DMS79 treated with DMSO at 0.1 percent for 48 hours (cell line): Measurements from ENCODE around the gene TBC1D22A.
"Not testable (repeated sequence)": the region's sequence is repeated elsewhere in the genome, so short reads cannot be mapped to it uniquely, and the experiment has no call there.

Source experiments
- DNase-seq: peaks from one replicate; lab custom pipeline; 2025; lab: John Stamatoyannopoulos, UW

Gene TBC1D22A

DNA sequence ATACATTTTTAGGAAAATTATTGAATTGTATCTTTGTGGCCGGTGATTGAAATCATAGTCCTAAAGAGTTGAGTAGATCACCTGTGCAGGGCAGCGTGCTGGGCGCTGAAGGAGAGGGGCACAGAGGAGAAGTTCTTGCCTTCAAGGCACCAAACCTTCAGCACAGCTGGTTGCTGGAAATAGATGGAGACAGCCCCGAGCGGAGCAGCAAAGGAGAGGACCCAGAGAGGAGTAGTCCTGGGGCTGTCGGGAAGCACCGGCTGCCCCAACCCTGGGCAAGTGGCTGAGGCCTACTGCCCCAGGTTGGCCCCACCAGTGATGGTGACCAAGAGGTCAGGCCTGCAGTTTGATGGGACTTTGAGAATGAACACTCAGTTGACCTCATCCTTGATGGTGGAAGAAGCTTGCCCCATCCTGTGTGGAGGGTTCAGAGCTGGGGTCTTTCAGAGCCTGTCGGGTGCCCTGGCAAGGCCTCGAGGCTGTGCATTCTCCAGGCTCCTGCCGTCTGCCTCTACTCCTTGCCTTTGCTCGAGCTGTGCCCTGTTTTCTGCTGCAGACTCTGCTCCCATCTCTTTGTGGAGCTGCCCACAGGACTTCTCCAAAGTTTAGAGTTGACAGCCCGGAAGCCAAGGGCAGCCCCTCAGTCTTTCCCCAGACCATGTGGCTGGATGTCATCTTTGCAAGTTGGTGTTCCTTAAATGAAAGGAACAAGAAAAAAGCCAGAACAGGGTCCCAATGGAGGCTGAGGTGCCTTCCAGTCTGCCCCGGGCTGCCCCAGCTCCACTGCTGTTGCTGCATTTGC lies 285.1 kb downstream of the TBC1D22A start:
- no peak for DNase-seq

DNA sequence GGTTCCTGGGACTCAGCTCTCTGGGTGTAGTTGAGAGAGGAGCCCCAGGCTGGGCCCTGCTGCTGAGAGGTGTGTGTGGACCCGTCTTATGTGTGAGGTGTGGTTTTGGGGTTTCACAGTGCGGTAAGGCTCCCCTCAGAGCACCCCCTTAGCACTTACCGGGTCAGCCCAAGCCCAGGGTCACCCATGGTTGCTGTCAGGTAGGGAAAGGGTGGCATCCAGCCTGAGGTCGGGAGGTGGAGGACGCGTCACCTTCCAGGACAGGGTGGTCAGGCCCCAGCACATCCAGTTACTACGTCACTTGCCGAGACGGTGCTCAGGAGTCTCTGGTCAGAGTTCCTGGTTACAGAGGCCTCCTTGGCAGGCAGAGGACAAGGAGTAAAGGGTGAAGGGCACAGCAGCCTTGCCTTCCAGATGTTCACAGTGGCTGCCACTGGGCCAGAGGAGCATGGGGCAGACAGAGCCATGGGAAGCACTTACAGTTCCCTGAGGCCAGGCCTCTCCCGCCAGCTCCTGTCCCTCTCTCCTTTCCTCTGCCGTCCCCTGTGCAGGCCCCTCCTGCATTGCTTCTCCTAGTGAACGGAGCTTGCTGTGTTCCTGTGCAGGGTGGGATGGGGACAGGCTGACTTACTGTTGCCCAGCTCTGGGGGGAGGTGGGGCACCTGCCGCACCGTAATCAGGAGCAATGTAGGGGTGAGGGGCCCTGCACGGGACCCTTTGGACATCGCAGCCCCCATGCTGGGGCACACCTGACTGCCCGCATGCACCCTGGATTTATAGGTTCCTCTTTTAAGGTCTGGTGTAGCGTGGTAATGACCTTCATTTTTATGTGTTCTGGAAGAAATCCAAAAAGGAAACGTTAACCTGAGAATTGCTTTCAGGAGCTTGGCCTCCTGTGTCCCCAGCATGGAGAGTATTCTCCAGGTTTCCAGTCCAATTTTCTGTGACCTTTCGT lies 285.9 kb downstream of the TBC1D22A start:
- no peak for DNase-seq

DNA sequence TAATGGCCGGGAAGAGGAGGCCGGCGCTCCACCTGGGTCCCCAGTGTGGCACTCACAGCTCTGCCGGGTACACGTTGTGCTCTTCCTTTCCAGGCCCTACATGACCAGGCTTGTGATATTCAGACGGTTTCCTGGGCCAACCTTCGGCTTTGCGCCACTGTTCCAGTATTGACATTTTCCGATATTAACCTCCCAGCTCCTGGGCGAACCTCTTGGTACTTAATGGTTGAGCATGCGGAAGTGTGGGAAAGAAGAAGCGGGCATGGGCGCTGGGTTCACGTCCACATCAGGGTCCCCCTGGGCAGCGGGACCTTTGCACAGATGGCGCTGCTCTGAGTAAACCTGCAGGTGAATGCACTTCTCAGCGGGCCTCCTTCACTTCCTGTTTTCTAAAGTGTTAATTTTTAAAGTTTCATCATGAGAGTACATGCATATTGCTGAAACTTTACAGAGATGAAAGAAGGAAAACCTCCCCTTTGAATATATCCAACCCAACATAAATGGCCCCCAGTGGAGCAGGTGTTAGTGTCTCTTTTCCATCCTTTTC lies 286.7 kb downstream of the TBC1D22A start:
- DNase-seq, result no peak

DNA sequence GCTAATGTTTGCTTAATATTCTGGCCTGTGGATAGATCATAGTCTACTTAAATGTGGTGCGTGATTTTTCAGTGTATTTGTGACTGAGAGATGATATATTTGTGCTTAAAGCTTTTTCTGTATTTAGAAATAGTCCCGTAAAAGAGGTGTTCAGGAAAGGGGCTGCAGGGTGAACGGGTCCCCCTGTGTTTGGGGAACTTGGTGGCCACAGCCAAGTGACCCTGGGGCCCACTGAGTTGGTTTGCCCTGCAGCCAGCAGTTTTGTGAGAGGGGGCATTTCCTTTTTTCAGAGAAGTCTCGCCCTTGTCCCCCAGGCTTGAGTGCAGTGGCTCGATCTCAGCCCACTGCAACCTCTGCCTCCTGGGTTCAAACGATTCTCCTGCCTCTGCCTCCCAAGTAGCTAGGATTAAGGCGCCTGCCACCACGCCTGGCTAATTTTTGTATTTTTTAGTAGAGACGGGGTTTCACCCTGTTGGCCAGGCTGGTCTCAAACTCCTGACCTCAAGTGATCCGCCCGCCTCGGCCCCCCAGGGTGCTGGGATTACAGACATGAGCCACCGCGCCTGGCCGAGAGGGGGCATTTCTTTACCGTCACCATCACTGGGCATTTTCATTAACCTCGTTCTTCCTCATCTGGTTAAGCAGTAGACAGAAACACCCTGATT lies 287.4 kb downstream of the TBC1D22A start:
- DNase-seq, result not testable (repeated sequence)

DNA sequence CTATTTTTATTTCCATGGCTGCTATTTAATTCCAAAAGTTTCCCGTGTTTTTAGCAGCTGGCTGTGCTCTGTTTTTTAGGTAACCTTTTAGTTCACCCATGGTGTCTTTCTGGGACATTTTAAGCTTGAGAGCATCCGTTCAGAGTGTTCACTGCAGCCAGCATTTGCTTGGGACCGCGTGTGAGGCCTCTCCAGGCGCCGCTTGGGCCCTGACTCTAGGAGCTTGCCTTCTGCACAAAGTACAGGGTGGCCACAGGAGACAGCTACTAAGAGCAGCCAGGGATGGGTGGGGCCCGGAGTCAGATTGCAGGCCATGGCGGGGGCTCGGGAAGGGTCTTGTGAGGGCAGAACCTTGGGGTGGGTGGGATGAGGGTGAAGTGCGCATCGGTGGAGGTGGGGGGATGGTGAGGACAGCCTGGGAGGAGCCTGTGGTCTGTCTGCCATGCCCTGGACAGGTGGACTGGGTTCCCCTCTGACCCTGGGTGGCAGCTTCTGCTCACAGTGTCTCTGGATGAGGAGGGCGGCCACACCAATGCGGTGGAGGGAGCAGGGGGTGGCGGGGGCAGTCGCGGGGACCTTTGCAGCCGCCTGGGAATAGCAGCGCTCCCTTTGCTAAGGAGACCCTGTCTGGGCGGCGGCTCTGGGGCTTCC lies 288.1 kb downstream of the TBC1D22A start:
- DNase-seq, result no peak

DNA sequence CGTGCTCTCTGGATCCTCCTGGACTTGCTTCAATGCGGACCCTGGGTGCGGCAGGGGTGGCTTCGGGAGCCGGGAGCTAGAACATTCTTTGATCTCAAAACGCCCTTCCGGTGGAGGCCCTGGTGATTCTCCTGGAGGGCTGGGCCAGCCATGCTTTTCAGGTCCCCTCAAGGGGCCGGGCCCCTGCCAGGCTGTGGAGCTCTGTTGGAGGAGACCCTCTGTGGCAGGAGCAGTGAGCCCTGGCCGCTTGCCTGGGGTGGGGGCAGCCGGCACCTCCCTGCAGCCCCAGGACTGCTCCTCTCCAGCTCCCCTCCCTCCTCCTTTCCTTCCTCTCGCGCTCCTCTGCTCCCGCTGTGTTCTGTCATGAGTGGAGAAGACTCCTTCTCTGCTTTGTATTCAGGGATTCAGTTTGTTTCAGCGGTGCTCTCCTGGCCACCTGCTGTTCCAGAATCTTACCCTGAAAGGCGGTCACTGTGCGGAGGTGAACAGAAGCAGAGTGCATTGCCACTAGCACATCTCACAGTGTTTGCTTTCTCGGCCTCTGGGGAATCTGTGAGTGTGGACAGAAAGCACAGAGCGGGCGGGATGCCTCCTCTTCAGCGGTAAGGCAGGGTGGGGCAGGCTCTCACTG lies 289.1 kb downstream of the TBC1D22A start:
- DNase-seq, result peak; percentile 72

DNA sequence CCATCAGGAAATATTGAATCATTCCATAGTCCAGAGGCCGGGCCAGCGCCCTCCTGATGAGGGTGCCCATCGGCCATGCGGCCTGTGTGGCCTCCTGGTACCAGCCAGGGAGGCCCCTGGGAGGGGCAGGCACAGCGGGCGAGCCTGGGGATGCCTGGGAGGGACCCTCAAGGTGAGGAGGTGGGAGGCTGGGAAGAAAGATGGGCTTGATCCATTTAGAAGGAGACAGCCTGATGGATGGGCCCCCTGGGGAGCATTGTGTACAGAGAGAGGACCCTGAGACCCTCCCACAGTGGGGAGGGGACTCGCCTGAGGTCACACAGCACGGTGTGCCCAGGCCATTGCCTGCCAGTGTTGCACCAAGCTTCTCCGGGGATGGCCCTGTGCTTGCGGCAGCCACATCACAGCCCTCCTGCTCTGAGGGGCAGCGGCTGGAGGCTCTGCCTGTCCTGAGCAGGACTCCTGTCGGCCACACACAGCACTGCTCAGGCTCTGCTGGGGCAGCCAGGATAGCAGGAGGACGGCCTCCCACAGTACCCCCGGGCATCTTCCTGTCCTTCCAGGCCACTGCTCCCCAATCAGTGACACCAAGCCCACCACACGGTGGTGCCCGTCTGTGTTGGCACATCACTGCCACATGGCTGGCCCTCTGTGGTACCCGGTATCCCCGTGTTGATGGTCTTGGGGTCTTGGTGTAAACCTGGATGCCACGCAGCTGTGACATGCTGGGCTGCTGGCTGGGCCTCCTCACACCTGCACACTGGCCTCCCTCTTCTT lies 290.0 kb downstream of the TBC1D22A start:
- no peak for DNase-seq

DNA sequence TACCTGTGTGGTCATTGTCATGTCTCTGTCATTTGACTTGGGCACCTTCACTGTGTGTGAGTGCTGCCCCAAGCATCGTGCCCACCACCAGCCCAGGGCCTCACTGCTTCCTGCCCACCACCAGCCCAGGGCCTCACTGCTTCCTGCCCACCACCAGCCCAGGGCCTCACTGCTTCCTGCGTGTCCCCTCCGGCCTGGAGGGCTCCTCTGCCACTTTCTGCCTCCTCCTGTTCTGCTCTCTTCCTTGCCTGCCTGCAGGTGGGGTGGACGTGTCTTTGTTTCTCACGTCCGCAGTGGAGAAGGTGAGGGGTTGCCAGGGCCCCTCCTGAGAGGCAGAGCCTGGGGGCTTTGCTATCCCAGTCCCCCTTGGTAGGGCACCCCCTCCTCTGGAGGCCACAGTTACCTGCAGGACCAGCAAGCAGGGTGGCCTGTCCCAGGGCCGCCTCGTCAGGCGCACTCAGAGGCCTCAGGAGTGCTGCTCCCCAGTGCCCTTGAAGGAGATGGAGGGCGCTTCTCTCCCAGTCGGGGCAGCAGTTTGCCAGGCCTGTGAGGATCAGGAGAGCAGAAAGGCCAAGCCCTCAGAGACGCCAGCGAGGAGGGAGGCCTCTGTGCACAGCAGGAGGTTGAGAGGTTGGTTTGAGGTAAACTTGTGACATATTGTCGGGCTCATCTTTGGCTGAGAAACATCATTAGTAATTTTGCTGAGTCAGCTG lies 290.7 kb downstream of the TBC1D22A start:
- no peak for DNase-seq

DNA sequence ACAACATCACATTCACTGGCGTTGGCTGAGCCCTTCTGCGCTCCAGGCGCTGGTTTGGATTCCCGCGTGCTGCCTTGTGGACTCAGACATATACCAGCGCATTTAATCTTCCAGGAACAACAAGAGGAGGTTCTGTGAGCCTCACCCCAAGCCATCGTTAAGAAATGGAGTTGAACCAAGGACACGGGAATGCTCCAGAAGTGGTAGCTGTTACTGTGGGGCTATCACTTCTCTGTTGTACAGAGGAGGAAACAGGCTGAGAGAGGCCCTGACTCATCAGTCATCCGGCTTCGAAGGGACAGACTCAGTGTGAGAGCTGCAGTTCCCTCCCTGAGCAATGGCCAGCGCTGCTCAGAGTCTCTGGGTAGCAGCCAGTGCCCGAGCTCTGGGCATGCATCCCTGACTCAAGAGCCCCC lies 291.3 kb downstream of the TBC1D22A start:
- no peak for DNase-seq

DNA sequence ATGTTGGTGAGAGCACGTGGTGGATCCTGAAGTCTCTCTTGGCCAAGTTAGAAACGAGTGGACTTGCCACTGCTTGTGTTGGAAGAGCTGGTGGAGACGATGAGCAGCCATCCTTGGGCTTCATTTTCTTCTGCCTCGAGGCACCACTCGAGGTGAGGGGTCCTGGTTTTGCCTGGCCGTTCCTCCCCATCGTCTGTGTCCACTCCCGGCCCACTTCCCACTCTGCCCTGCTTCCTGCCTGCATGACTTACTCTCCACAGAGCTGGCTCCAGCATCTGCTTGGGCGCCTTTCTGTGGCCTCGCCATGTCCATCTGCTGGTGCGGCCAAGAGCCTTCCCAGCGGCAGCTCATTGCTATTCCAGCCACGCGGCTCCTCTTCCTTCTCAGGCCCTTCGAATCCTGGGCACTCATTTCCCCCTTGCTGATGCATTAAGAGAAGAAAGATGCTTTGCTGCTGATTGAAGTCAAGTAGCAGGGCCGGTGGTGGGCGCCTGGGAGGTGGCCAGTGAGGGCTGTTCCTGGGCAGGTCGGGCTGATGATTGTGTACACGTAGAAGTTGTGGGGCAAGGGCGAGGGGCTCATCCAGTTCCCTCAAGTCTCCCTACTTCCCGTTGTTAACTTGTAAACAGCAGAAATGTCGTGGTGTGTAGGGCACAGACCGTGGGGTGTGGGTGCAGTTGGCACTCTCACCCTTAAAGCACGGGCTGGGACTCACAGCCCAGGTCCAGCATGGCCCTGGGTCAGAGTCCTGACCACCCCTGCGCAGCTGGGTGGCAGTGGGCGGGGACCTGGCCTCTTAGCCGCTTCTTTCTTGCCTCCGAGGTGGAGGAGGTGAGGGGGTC lies 292.0 kb downstream of the TBC1D22A start:
- DNase-seq, result no peak

DNA sequence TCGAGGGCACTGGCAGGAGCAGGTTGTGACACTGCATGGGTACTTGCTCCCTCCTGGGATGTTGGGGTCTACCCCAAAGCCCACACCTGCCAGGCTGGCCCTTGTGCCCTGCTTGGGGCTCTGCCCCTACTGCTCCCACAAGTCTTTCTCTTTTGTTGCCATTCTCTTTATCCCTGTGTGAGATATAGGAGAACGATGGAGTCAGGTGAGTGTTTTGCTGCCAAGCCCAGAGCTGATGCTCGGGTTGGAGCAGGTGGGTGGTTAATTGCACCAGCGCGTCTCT lies 292.6 kb downstream of the TBC1D22A start:
- no peak for DNase-seq

DNA sequence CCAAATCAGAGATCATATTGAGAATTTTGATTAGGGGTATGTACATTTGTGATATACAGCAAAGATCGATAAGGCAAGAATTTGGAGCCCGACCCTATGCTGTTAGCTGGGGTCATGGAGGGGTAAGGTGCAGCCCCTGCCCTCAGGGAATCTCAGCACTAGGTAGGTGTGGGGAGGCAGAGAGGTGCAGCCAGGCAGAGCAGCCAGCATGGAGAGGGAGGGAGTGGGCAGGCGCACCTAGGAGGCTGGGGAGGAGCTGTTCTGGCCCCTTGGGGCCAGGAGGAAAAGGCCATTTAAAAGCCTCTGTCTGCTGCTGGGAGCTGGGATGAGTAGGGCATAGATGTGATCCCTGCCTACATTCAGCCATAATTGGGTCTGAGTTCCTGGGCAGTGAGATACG lies 293.0 kb downstream of the TBC1D22A start:
- DNase-seq, result no peak

DNA sequence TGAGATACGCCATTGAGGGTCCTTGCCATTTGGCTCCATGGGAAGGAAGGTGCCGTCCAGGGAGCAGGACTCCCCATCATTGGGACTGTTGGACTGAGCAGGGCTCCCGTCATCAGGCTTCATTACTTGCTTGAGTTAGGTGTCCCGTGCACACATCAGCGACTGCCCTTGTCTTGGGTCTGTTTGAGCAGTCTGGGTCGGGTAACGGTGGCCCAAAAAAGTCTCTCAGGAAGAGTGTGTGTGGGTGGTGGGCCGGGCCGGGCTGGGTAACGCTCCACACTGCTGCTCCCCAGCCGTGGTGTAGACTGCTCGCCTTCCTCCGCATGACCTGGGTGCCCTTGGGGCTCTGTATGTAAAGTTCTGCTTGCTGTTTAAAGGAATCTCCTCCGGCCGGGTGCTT lies 293.5 kb downstream of the TBC1D22A start:
- no peak for DNase-seq

DNA sequence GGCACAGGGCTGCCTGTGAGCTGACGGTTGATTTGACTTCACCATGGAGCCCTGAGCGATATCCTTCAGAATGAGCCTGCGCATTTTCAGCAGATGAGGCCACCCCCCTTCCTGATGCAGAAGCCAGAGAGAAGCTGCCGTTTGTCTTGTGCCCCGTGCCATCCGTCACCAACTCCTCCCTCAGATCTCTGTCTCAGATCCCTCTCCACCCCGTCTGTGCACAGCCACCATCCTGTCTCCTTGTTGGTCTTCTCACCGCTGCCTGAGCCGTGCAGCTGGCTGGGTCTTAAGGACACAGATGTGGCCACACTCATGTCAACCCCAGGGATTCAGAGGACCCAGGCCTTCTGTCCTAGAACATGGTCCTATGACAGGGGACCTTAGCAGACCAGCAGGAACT lies 293.9 kb downstream of the TBC1D22A start:
- DNase-seq, result no peak

DNA sequence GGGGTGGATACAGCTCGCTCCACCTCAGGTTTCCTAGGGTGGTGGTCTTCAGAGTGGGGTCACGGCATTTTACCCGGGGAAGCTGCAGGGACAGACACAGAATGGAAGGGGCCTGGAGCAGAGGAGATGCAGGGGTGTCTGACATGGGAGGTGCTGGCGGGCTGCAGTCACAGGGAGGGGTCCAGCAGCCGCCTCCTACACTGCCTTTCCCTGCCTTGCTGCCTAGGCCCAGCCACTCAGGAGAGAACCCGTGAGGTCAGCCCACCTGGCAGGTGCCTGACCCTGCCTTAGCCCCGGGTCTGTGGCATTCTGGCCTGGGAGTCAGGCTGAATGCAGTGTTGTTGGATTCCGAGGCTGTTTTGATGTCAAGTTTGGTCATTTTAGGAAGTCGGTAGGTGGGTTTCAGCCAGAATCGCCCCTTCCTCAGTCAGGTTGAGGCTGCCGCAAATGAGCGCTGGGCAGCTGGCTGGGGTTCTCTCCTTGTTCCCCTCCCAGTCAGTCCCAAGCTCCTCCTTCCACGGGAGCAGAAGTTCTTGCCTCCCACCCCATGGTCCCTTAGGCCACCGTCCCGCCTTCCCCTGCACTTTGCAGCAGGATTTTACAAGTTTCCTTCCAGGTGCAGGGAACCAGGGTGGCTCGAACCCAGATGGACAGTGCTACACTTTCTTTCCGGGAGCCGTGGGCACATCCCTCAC lies 294.5 kb downstream of the TBC1D22A start:
- DNase-seq, result no peak

DNA sequence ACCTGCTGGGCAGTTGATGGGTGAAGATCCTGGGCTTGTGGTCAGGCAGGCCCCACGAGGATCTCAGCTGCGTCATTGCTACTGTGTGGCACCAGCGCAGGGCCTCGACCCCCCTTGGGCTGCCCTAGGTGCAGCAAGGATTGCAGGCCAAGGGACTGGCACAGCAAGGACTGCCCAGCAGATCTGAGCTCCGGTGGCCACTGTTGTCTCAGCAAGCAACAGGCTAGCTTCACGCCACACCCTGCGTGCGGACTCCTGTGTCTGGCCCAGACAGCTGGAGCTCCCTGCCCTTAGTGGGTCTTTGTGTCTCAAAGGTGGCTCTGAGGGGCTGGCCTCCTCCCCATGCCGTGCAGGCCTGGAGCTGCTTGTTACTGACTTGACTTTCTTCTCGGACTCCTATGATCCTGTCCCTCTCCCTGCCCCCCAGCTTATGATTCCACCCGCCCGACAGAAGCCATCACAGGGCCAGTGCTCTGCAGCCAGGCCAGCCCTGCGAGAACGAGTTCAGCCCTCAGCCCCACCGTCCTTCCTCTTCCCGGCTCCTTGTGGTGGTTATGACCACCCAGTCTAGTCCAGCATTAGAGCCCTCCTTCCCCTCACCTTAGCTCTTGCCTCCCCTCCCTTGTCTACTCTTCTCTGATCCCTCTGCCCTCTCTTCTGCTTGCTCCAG lies 295.6 kb downstream of the TBC1D22A start:
- DNase-seq, result no peak

DNA sequence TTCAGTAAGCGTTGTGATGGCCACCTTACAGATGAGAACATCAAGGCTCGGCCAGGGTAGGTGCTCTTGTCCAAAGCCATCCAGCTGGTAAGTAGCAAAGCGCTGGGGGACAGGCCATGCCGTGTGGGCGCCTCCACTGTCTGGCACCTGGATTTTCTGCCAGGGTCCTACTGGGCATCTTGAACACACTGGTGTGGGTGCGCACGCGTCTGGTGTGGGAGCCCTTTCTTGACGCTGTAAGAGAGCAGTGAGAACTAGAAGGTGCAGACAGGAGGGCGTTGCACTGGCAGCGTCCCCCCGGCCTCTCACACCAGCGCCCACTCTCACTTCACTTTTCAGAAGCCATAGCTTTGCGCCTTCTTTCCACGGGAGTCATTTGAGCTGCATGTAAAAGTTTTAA lies 296.6 kb downstream of the TBC1D22A start:
- no peak for DNase-seq

DNA sequence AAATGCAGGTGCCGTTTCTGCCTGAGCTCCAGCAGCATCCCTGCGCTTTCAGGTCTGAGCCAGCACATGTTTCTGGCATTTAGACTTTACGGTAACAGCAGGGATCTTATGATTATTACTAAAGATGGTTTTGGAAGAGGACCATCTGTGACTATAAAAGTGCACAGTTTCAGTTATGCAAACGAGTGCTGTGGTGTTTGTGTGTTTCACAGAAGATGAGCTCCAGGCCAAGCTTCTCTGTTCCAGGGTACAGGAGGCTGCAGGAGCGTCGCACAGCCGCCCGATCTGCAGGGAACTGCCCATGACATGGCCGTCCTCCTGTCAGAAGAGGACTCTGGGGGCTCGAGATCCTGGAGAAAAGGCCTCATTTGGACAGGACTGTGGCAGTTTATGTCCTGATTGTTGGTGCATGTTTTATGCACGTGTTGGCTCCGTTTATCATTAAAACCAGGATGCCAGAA lies 297.3 kb downstream of the TBC1D22A start:
- DNase-seq, result no peak
